Endothelial cell of umbilical vein (primary cell): ENCODE data around the gene UVRAG. TPM values are rescaled to one million over a fixed set of nuclear protein-coding genes. Genes with fewer than 3 reads are reported as not detected.

Experiments
- BruUV-seq: library from RNA; stranded (reverse); fragments of 400-500 nt; replicated peaks from 2 replicates; lab custom pipeline; 2021; lab: Mats Ljungman, UMichigan
- CTCF ChIA-PET: fragments of 300-600, 350-600 bp; sonication (Branson Sonifier 250); formaldehyde crosslinking; loops from one replicate; lab custom pipeline; 2021; ENCODE audit warnings: antibody characterized with exemption, inconsistent platforms; lab: Charles Lee
- POLR2A ChIA-PET: fragments of 300-600, 350-600 bp; sonication (Branson Sonifier 250); formaldehyde crosslinking; loops from one replicate; lab custom pipeline; 2021; ENCODE audit warnings: antibody characterized with exemption, inconsistent platforms; lab: Charles Lee
- DNase-seq: peaks from one replicate; pipeline ENCODE4 v3.0.0-alpha.2; 2011; ENCODE audit warnings: low read depth, low spot score
- FAIRE-seq: peaks from 2 replicates; lab custom pipeline; 2011; peaks lifted over from hg19 to GRCh38; lab: Jason Lieb, UNC
- H2AFZ ChIP-seq: 2 replicates; pipeline ENCODE4 v1.6.0; 2012; ENCODE audit warnings: low read depth, low read length, control low read depth, inconsistent platforms
- H3K27ac ChIP-seq: 2 replicates; pipeline ENCODE4 v1.5.1; 2011; ENCODE audit warnings: low read depth, mild to moderate bottlenecking, control low read depth, low read length, moderate library complexity; ENCODE audit not compliant: insufficient read depth
- H3K27me3 ChIP-seq, 2 experiments: 2 replicates each; pipeline versions ENCODE4 v1.6.0 to v1.6.1; 2011; ENCODE audit warnings: low read length in 2 of 2, mixed read lengths in 1 of 2; ENCODE audit not compliant: control insufficient read depth in 2 of 2, insufficient read depth in 2 of 2
- H3K36me3 ChIP-seq, 2 experiments: 2 replicates in 1 of 2; 3 replicates in 1 of 2; pipeline ENCODE4 v1.5.1; 2011; ENCODE audit warnings: low read length in 2 of 2, mild to moderate bottlenecking in 1 of 2, moderate library complexity in 1 of 2; ENCODE audit not compliant: control insufficient read depth in 2 of 2, insufficient read depth in 2 of 2; ENCODE audit errors: extremely low read depth in 1 of 2
- H3K4me1 ChIP-seq: 3 replicates; pipeline ENCODE4 v1.5.1; 2011; ENCODE audit warnings: mild to moderate bottlenecking, low read length; ENCODE audit not compliant: control insufficient read depth, insufficient read depth; ENCODE audit errors: extremely low read depth
- H3K4me2 ChIP-seq: 2 replicates; pipeline ENCODE4 v1.6.1; 2011; ENCODE audit warnings: low read length, control low read depth, mixed read lengths; ENCODE audit not compliant: insufficient read depth
- H3K4me3 ChIP-seq, 3 experiments: fragments of 200-600 bp in 1 of 3; sonication (generic), shearing (Covaris generic) in 1 of 3; replicated peaks in 1 of 3; 2 replicates each; pipeline ENCODE4 v1.5.1; 2011 to 2016; ENCODE audit warnings: control low read depth in 3 of 3, low read length in 3 of 3, mild to moderate bottlenecking in 2 of 3, inconsistent platforms in 1 of 3, low read depth in 1 of 3, moderate library complexity in 1 of 3; ENCODE audit not compliant: insufficient read depth in 1 of 3
- H3K79me2 ChIP-seq: 2 replicates; pipeline ENCODE4 v1.6.0; 2012; ENCODE audit warnings: low read length, inconsistent platforms; ENCODE audit not compliant: control insufficient read depth, insufficient read depth
- H3K9ac ChIP-seq: replicated peaks from 2 replicates; pipeline ENCODE3; 2011; ENCODE audit warnings: low read length, control low read depth; ENCODE audit not compliant: insufficient read depth; ENCODE audit errors: extremely low read depth
- H3K9me1 ChIP-seq: replicated peaks from 3 replicates; pipeline ENCODE4 v1.6.0; 2011; ENCODE audit warnings: mild to moderate bottlenecking, low read length; ENCODE audit not compliant: control insufficient read depth, insufficient read depth; ENCODE audit errors: extremely low read depth
- H3K9me3 ChIP-seq: replicated peaks from 2 replicates; pipeline ENCODE4 v1.5.1; 2012; ENCODE audit warnings: low read length, inconsistent platforms; ENCODE audit not compliant: control insufficient read depth, insufficient read depth
- H4K20me1 ChIP-seq: replicated peaks from 2 replicates; pipeline ENCODE3; 2011; ENCODE audit warnings: mild to moderate bottlenecking, low read length; ENCODE audit not compliant: control insufficient read depth, insufficient read depth; ENCODE audit errors: extremely low read depth
- EZH2 ChIP-seq: IDR thresholded peaks from 2 replicates; pipeline ENCODE4 v1.6.1; 2012; ENCODE audit warnings: borderline replicate concordance, low read depth, mild to moderate bottlenecking, moderate library complexity, low read length, inconsistent platforms; ENCODE audit not compliant: severe bottlenecking
- FOS ChIP-seq: IDR thresholded peaks from 2 replicates; pipeline ENCODE4 v1.6.1; 2011; ENCODE audit warnings: mild to moderate bottlenecking, low read length, moderate library complexity, borderline replicate concordance; ENCODE audit not compliant: insufficient read depth
- GATA2 ChIP-seq: IDR thresholded peaks from 2 replicates; pipeline ENCODE4 v1.7.0; 2011; ENCODE audit warnings: low read depth, mild to moderate bottlenecking, moderate library complexity, mixed read lengths, low read length; ENCODE audit not compliant: insufficient read length, insufficient read depth
- JUN ChIP-seq: IDR thresholded peaks from 2 replicates; pipeline ENCODE4 v1.6.1; 2011; ENCODE audit warnings: borderline replicate concordance, low read depth; ENCODE audit not compliant: insufficient read length, insufficient read depth
- MYC ChIP-seq: IDR thresholded peaks from one replicate; pipeline ENCODE4 v1.6.1; 2011; ENCODE audit warnings: mild to moderate bottlenecking, low read depth, low read length
- POLR2A ChIP-seq: IDR thresholded peaks from 2 replicates; pipeline ENCODE4 v1.6.1; 2012; ENCODE audit warnings: low read depth, mild to moderate bottlenecking, control low read depth, low read length
- POLR2AphosphoS5 ChIP-seq: IDR thresholded peaks from 2 replicates; pipeline ENCODE4 v1.6.1; 2012; ENCODE audit warnings: low read depth, mild to moderate bottlenecking, control low read depth, low read length, moderate library complexity; ENCODE audit not compliant: insufficient read depth
- dilution Hi-C: fragments of 300-500 bp; cut with MboI; formaldehyde crosslinking; loops from one replicate; pipeline ENCODE4 v1.15.0; 2019; ENCODE audit warnings: low sequenced_read_pairs; ENCODE audit not compliant: extremely low pct_ligation_motif_present
- intact Hi-C: fragments of 100-400 bp; cut with micrococcal nuclease; formaldehyde crosslinking; loops from one replicate; pipeline ENCODE4 v1.10.0; 2022
- polyA plus RNA-seq, 4 experiments: library from polyadenylated mRNA; depleted of rRNA in 3 of 4; stranded (reverse) in 3 of 4; unstranded in 1 of 4; fragments of >200 nt; gene quantifications; 2 replicates each; pipeline versions ENCODE4 v1.2.1 to v1.2.3, GENCODE V29; 2011 to 2012; ENCODE audit warnings: missing spikeins in 1 of 4
- total RNA-seq: library from RNA; stranded (reverse); gene quantifications from 2 replicates; pipeline ENCODE4 v1.2.3, GENCODE V29; 2021
- TF ChIP-seq, protein P1 (sequence below), 2 donors: IDR thresholded peaks; 1 replicate in 1 of 2; 2 replicates in 1 of 2; pipeline ENCODE4 v1.5.1; 2011; ENCODE audit warnings: low read length in 2 of 2, mild to moderate bottlenecking in 2 of 2, moderate library complexity in 2 of 2, control low read depth in 1 of 2, inconsistent platforms in 1 of 2, low read depth in 1 of 2; ENCODE audit not compliant: insufficient read depth in 1 of 2; ENCODE audit errors: extremely low read depth in 1 of 2
- TF ChIP-seq, protein P2 (sequence below): IDR thresholded peaks from 2 replicates; pipeline ENCODE4 v1.6.1; 2011; ENCODE audit not compliant: insufficient read depth, insufficient read length

UVRAG gene
- total and polyA plus RNA-seq, 2 donors (not counting 3 experiments of a cell fraction or from before 2014, with no cell fraction given): 21.2 to 65.6 TPM

DNA sequence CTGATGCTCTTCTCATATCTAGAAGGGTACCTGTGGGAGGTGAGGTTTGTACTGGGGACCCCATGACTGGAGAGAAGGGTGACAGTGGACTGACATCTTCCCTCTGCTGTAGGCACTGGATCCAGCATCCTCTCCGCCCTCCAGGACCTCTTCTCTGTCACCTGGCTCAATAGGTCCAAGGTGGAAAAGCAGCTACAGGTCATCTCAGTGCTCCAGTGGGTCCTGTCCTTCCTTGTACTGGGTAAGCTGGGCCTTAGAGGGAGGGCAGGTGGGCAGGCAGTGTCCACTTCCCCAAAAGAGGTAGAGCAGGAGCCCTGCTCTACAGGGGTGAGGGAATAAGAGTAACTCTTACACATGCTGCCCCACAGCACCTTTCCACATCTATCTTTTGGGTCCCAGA, 30.5 kb upstream of the UVRAG start:
- DNase-seq (no peak), FAIRE-seq (no peak)
- Histone ChIP-seq H3K4me3 (no peak overlapping the region), H3K4me1 (no peaks in the 10 kb centered on the region), H3K9ac (no peak overlapping the region), H3K79me2 (no peaks in the 10 kb centered on the region), H2AFZ (no peak overlapping the region), H3K27me3 (no peaks in the 10 kb centered on the region), H3K4me2 (no peak overlapping the region), H3K9me3 (no peaks in the 10 kb centered on the region), H3K27ac (no peak overlapping the region), H3K9me1 (no peaks in the 10 kb centered on the region), H4K20me1 (no peaks in the 10 kb centered on the region), H3K36me3 (no peaks in the 10 kb centered on the region)
- ChIA-PET POLR2A (no interaction called here), CTCF (interaction anchor here (0.5 kb wide), 1 partner anchor 524 kb away, joined by 3 read pairs; no protein-coding TSS in a partner anchor)
- intact Hi-C loops: no loop called here
- TF ChIP-seq, protein P1, sequence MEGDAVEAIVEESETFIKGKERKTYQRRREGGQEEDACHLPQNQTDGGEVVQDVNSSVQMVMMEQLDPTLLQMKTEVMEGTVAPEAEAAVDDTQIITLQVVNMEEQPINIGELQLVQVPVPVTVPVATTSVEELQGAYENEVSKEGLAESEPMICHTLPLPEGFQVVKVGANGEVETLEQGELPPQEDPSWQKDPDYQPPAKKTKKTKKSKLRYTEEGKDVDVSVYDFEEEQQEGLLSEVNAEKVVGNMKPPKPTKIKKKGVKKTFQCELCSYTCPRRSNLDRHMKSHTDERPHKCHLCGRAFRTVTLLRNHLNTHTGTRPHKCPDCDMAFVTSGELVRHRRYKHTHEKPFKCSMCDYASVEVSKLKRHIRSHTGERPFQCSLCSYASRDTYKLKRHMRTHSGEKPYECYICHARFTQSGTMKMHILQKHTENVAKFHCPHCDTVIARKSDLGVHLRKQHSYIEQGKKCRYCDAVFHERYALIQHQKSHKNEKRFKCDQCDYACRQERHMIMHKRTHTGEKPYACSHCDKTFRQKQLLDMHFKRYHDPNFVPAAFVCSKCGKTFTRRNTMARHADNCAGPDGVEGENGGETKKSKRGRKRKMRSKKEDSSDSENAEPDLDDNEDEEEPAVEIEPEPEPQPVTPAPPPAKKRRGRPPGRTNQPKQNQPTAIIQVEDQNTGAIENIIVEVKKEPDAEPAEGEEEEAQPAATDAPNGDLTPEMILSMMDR (IDR thresholded peaks at IDR 0.05; ENCODE audit: extremely low read depth in 1 of 2, insufficient read depth in 1 of 2, low read depth in 1 of 2, low read length in 2 of 2): no peak
- no peak for TF ChIP-seq FOS
- no peak for TF ChIP-seq JUN
- TF ChIP-seq MYC: no peak
- no peak for TF ChIP-seq GATA2
- TF ChIP-seq POLR2A: no peak
- no peak for TF ChIP-seq POLR2AphosphoS5
- TF ChIP-seq, protein P2, sequence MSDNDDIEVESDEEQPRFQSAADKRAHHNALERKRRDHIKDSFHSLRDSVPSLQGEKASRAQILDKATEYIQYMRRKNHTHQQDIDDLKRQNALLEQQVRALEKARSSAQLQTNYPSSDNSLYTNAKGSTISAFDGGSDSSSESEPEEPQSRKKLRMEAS: no peak
- TF ChIP-seq EZH2: no peak
- BruUV-seq: no TSS peak
- dilution Hi-C loops: no loop called here
